SK-N-MC (cell line): Measurements from ENCODE around the gene CASZ1.

Source experiments
- EZH2 ChIP-seq: fragments of 200-600 bp; sonication (generic); IDR thresholded peaks from one replicate; pipeline ENCODE4 v1.6.1; 2017; ENCODE audit warnings: antibody characterized with exemption
- POLR2AphosphoS5 ChIP-seq: IDR thresholded peaks from 2 replicates; pipeline ENCODE4 v1.6.1; 2012; ENCODE audit warnings: mild to moderate bottlenecking, low read depth, low read length, borderline replicate concordance

- no peak for TF ChIP-seq POLR2AphosphoS5
- TF ChIP-seq EZH2: no peak
Observed at GRCh38 chr1:10838541-10838940, 42.1 kb upstream of the CASZ1 start.
